ENCODE results near the gene MRM2.

The MRM2 gene

GRCh38 chr7:2264158-2264557 is 22.2 kb upstream of the MRM2 start:
- DNase-seq: no peak

- DNase-seq: no peak
These were observed 21.2 kb upstream of the MRM2 start for GRCh38 chr7:2263176-2263575.

GRCh38 chr7:2261611-2262010 is 19.6 kb upstream of the MRM2 start:
- no peak for DNase-seq

- no peak for DNase-seq
These were observed 18.8 kb upstream of the MRM2 start for GRCh38 chr7:2260820-2261219.

- DNase-seq: no peak
These were observed 17.5 kb upstream of the MRM2 start for GRCh38 chr7:2259480-2259879.

- no peak for DNase-seq
These were observed 16.8 kb upstream of the MRM2 start for GRCh38 chr7:2258661-2259365.

GRCh38 chr7:2257651-2258050 is 15.6 kb upstream of the MRM2 start:
- no peak for DNase-seq

- DNase-seq: no peak
These were observed 15.1 kb upstream of the MRM2 start for GRCh38 chr7:2257046-2257551.

GRCh38 chr7:2256306-2257045 is 14.5 kb upstream of the MRM2 start:
- no peak for DNase-seq

GRCh38 chr7:2255145-2256139 is 13.4 kb upstream of the MRM2 start:
- DNase-seq: no peak

GRCh38 chr7:2254429-2255144 is 12.6 kb upstream of the MRM2 start:
- no peak for DNase-seq

GRCh38 chr7:2253525-2254244 is 11.7 kb upstream of the MRM2 start:
- DNase-seq: no peak

GRCh38 chr7:2253021-2253420 is 11.0 kb upstream of the MRM2 start:
- DNase-seq: no peak

GRCh38 chr7:2251841-2252771 is 10.1 kb upstream of the MRM2 start:
- no peak for DNase-seq

- no peak for DNase-seq
These were observed 9.4 kb upstream of the MRM2 start for GRCh38 chr7:2251381-2251780.

- DNase-seq: no peak
These were observed 7.8 kb upstream of the MRM2 start for GRCh38 chr7:2249744-2250323.

GRCh38 chr7:2248984-2249694 is 7.1 kb upstream of the MRM2 start:
- no peak for DNase-seq

- DNase-seq: no peak
These were observed 5.4 kb upstream of the MRM2 start for GRCh38 chr7:2247141-2247995.

Measured in activated CD4-positive, CD25-positive, alpha-beta regulatory T cell (primary cell).